Transverse colon (tissue), 4 donors: Measurements from ENCODE around the gene XPC. TPM values are rescaled to one million over a fixed set of nuclear protein-coding genes. Genes with fewer than 3 reads are reported as not detected.

Source experiments
- DNase-seq: peaks from one replicate; pipeline ENCODE4 v3.0.0-alpha.2; 2019
- H3K27ac ChIP-seq, 4 donors: fragments of 200-600 bp; sonication (generic); 2 replicates each; pipeline ENCODE4 v1.5.1; 2016 to 2018; ENCODE audit warnings: inconsistent platforms in 4 of 4
- H3K27me3 ChIP-seq: fragments of 200-600 bp; sonication (generic); 2 replicates; pipeline ENCODE4 v1.5.1; 2017; ENCODE audit warnings: inconsistent platforms
- H3K36me3 ChIP-seq, 4 donors: fragments of 200-600 bp; sonication (generic); 2 replicates each; pipeline ENCODE4 v1.5.1; 2017 to 2019; ENCODE audit warnings: inconsistent platforms in 4 of 4
- H3K4me1 ChIP-seq, 4 donors: fragments of 200-600 bp; sonication (generic); 2 replicates each; pipeline ENCODE4 v1.5.1; 2017 to 2020; ENCODE audit warnings: inconsistent platforms in 4 of 4
- H3K4me3 ChIP-seq, 4 donors: fragments of 200-600 bp; sonication (generic); 1 replicate in 1 of 4; 2 replicates in 3 of 4; pipeline versions ENCODE4 v1.5.1 to v1.6.1; 2017 to 2019; ENCODE audit warnings: inconsistent platforms in 4 of 4
- H3K9me3 ChIP-seq, 2 donors: fragments of 200-600 bp; sonication (generic); 2 replicates each; pipeline ENCODE4 v1.5.1; 2017 to 2019; ENCODE audit warnings: inconsistent platforms in 2 of 2
- EP300 ChIP-seq: sonication (generic); formaldehyde crosslinking; IDR thresholded peaks from one replicate; pipeline ENCODE4 v1.6.1; 2017; ENCODE audit warnings: antibody characterized with exemption, low read depth
- POLR2A ChIP-seq: fragments of 450-650 bp; IDR thresholded peaks from one replicate; pipeline ENCODE4 v1.6.1; 2016; ENCODE audit warnings: antibody characterized with exemption, mild to moderate bottlenecking, moderate library complexity
- POLR2AphosphoS5 ChIP-seq, 3 donors: sonication (generic); formaldehyde crosslinking; IDR thresholded peaks; one replicate each; pipeline ENCODE4 v1.6.1; 2016; ENCODE audit warnings: antibody characterized with exemption in 3 of 3
- WGBS, 2 donors: methylation state at CpG; one replicate each; pipeline ENCODE4 v1.1.5; 2018; ENCODE audit warnings: low coverage in 1 of 2; 5-methylcytosine and 5-hydroxymethylcytosine counted together
- in situ Hi-C, 4 donors: fragments of 200-750 bp; cut with MboI; loops; one replicate each; pipeline versions ENCODE4 v1.15.0 to v1.15.1; 2017; ENCODE audit warnings: low sequenced_read_pairs in 3 of 4, low pct_ligation_motif_present in 1 of 4, low pct_unique_long_range_greater_than_20kb in 1 of 4
- intact Hi-C: fragments of 100-400 bp; cut with DNase I; formaldehyde crosslinking; loops from one replicate; pipeline ENCODE4 v1.15.1; 2023; ENCODE audit warnings: low total_unique reads
- total RNA-seq, 4 donors: library from RNA; depleted of rRNA; stranded (reverse); fragments of >200 nt; gene quantifications; one replicate each; pipeline ENCODE4 v1.1.0, GENCODE V29; 2016
- TF ChIP-seq, protein P1 (sequence below), 5 experiments: fragments of 200-600 bp in 3 of 5; fragments of 450-650 bp in 2 of 5; sonication (generic) in 3 of 5; IDR thresholded peaks; 1 replicate in 2 of 5; 2 replicates in 3 of 5; pipeline ENCODE4 v1.5.1; 2016 to 2017; ENCODE audit warnings: antibody characterized with exemption in 5 of 5, inconsistent platforms in 3 of 5, mild to moderate bottlenecking in 2 of 5, moderate library complexity in 1 of 5

Gene XPC
- total RNA-seq, 4 donors from 2014 or later, result 30.7 to 287 (median 46.6) TPM

DNA sequence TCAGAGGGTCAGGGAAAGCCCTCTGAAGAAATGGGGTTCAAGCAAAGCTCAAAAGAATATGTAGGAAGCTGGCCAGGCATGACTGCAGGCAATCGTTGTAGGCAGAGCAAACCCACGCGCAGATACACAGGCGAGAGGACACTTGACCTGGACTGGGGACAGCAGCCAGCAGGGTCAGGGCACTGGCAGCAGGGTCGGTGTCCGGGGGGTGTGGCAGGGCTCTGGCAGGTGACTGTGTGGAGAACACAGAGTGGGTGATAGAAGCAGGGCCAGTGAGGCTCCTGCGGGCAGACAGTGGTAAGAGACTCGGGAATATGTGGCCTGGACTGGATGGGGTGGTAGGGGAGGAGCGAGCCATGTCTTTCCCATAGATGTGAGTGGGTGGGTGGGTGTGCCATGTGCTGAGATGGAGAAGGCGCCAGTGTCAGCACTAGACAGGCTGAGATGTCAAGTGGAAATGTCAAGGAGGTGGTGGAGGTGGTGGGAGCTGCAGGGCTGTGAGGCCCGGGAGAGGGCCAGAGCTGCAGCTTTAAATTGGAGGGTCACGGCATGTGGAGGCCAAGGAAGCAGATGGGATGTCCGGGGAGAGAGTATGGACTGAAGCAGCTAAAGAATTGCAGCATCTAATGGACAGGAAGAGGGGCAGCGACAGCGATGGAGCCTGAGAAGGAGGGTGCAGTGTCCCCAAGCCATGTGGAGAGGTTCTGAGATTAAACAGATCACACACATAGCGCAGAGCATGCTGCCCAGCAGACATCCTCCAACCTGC, 40.1 kb downstream of the XPC start:
- Histone ChIP-seq H3K36me3 (peaks cover 0 to 27% (median 11%) of the 10 kb centered on the region in 4 donors), H3K27me3 (no peaks in the 10 kb centered on the region), H3K27ac (no peak overlapping the region), H3K4me1 (peaks cover 3 to 25% (median 8%) of the 10 kb centered on the region in 4 donors), H3K9me3 (no peaks in the 10 kb centered on the region), H3K4me3 (no peak overlapping the region)
- in situ Hi-C loops, result no loop called here
- 92% methylated on average over 13 to 16 of the region's 16 CpGs for WGBS, 2 donors
- TF ChIP-seq EP300 (no peak), POLR2AphosphoS5 (IDR thresholded peaks at IDR 0.05) (no peak), POLR2A (no peak)
- TF ChIP-seq, protein P1, sequence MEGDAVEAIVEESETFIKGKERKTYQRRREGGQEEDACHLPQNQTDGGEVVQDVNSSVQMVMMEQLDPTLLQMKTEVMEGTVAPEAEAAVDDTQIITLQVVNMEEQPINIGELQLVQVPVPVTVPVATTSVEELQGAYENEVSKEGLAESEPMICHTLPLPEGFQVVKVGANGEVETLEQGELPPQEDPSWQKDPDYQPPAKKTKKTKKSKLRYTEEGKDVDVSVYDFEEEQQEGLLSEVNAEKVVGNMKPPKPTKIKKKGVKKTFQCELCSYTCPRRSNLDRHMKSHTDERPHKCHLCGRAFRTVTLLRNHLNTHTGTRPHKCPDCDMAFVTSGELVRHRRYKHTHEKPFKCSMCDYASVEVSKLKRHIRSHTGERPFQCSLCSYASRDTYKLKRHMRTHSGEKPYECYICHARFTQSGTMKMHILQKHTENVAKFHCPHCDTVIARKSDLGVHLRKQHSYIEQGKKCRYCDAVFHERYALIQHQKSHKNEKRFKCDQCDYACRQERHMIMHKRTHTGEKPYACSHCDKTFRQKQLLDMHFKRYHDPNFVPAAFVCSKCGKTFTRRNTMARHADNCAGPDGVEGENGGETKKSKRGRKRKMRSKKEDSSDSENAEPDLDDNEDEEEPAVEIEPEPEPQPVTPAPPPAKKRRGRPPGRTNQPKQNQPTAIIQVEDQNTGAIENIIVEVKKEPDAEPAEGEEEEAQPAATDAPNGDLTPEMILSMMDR (IDR thresholded peaks at IDR 0.05), result no peak
- intact Hi-C loops, result no loop called here
- no peak for DNase-seq

GRCh38 chr3:14137445-14137844, 41.0 kb downstream of the XPC start:
- intact Hi-C loops (no loop called here), in situ Hi-C loops (no loop called here)
- DNase-seq, result no peak
- Histone ChIP-seq H3K27me3 (no peaks in the 10 kb centered on the region), H3K4me3 (no peak overlapping the region), H3K36me3 (peaks cover 0 to 30% (median 15%) of the 10 kb centered on the region in 4 donors), H3K4me1 (peaks cover 0 to 23% (median 6%) of the 10 kb centered on the region in 4 donors), H3K9me3 (no peaks in the 10 kb centered on the region), H3K27ac (no peak overlapping the region)
- WGBS, 2 donors, result 85% methylated on average over 2 of the region's 3 CpGs; no CpG with 5 or more reads in 1 of the 2 donors
- TF ChIP-seq POLR2AphosphoS5 (IDR thresholded peaks at IDR 0.05), result no peak
- TF ChIP-seq EP300, result no peak
- TF ChIP-seq, protein P1 (IDR thresholded peaks at IDR 0.05), result no peak
- no peak for TF ChIP-seq POLR2A

- TF ChIP-seq, protein P1 (IDR thresholded peaks at IDR 0.05), result no peak
- no peak for TF ChIP-seq POLR2A
- TF ChIP-seq POLR2AphosphoS5 (IDR thresholded peaks at IDR 0.05), result no peak
- no peak for TF ChIP-seq EP300
- peaks cover 0 to 35% (median 15%) of the 10 kb centered on the region in 4 donors for H3K36me3 ChIP-seq
- no peak overlapping the region for H3K27ac ChIP-seq
- intact Hi-C loops, result no loop called here
- no peak overlapping the region for H3K4me3 ChIP-seq
- no peaks in the 10 kb centered on the region for H3K9me3 ChIP-seq
- no peaks in the 10 kb centered on the region for H3K27me3 ChIP-seq
- WGBS, 2 donors, result no CpG with 5 or more reads among the region's 3 CpGs
- peak; percentile 53 for DNase-seq
- peaks cover 0 to 19% (median 6%) of the 10 kb centered on the region in 4 donors for H3K4me1 ChIP-seq
- in situ Hi-C loops, result no loop called here
Observed at GRCh38 chr3:14137004-14137403, 41.4 kb downstream of the XPC start.

GRCh38 chr3:14135581-14135980, 42.8 kb downstream of the XPC start:
- in situ Hi-C loops, result no loop called here
- Histone ChIP-seq H3K27me3 (no peaks in the 10 kb centered on the region), H3K4me3 (no peak overlapping the region), H3K9me3 (no peaks in the 10 kb centered on the region), H3K36me3 (peaks cover 0 to 49% (median 19%) of the 10 kb centered on the region in 4 donors), H3K4me1 (peaks cover 0 to 19% (median 6%) of the 10 kb centered on the region in 4 donors), H3K27ac (no peak overlapping the region)
- WGBS, 2 donors, result 90 to 91% methylated on average over 2 to 11 of the region's 11 CpGs
- intact Hi-C loops, result no loop called here
- TF ChIP-seq, protein P1 (IDR thresholded peaks at IDR 0.05), result no peak
- TF ChIP-seq POLR2AphosphoS5 (IDR thresholded peaks at IDR 0.05) (no peak), POLR2A (no peak)
- no peak for DNase-seq
